NCI-H1105 (cell line): ENCODE data around the gene PTPRS.

ENCODE experiments used
- DNase-seq: peaks from one replicate; lab custom pipeline; 2025; lab: John Stamatoyannopoulos, UW

Gene PTPRS

GRCh38 chr19:5308451-5309437 is 31.9 kb downstream of the PTPRS start:
- peak; percentile 77 for DNase-seq

GRCh38 chr19:5307655-5308054 is 33.0 kb downstream of the PTPRS start:
- no peak for DNase-seq

- DNase-seq: no peak
These were observed 35.4 kb downstream of the PTPRS start for GRCh38 chr19:5305163-5305562.

GRCh38 chr19:5304486-5304885 is 36.1 kb downstream of the PTPRS start:
- no peak for DNase-seq

- no peak for DNase-seq
These were observed 37.4 kb downstream of the PTPRS start for GRCh38 chr19:5303208-5303607.

GRCh38 chr19:5302396-5302795 is 38.2 kb downstream of the PTPRS start:
- no peak for DNase-seq

GRCh38 chr19:5299137-5299536 is 41.5 kb downstream of the PTPRS start:
- DNase-seq: no peak

GRCh38 chr19:5298471-5298901 is 42.1 kb downstream of the PTPRS start:
- no peak for DNase-seq

GRCh38 chr19:5297272-5297669 is 43.3 kb downstream of the PTPRS start:
- no peak for DNase-seq

- DNase-seq: no peak
These were observed 43.9 kb downstream of the PTPRS start for GRCh38 chr19:5296457-5297271.

GRCh38 chr19:5296021-5296420 is 44.6 kb downstream of the PTPRS start:
- DNase-seq: no peak

- no peak for DNase-seq
These were observed 46.0 kb downstream of the PTPRS start for GRCh38 chr19:5294403-5295160.

GRCh38 chr19:5293612-5294378 is 46.8 kb downstream of the PTPRS start:
- peak; percentile 15 for DNase-seq

GRCh38 chr19:5292822-5293611 is 47.6 kb downstream of the PTPRS start:
- peak; percentile 74 for DNase-seq

GRCh38 chr19:5292453-5292821 is 48.2 kb downstream of the PTPRS start:
- DNase-seq: no peak

- DNase-seq: no peak
These were observed 48.9 kb downstream of the PTPRS start for GRCh38 chr19:5291588-5292193.
